K562 (cell line): ENCODE data around the gene FOXA3. TPM values are rescaled to one million over a fixed set of nuclear protein-coding genes. Genes with fewer than 3 reads are reported as not detected.

ENCODE experiments used
- COPS2 ChIP-seq: fragments of 450-650 bp; conservative IDR thresholded peaks from 2 replicates; pipeline ENCODE4 v1.6.1; 2016; ENCODE audit warnings: mild to moderate bottlenecking, moderate library complexity
- MAFK ChIP-seq: IDR thresholded peaks from 2 replicates; pipeline ENCODE4 v1.6.1; 2011; ENCODE audit warnings: low read length, improper control_type of control experiment
- POU5F1 ChIP-seq: fragments of 150-350 bp; IDR thresholded peaks from 2 replicates; pipeline ENCODE4 v1.6.1; 2014; ENCODE audit warnings: borderline replicate concordance, low read length, low read depth, mild to moderate bottlenecking; ENCODE audit not compliant: partially characterized antibody
- PYGO2 ChIP-seq: fragments of 450-650 bp; IDR thresholded peaks from 2 replicates; pipeline ENCODE4 v1.6.1; 2016; ENCODE audit warnings: mild to moderate bottlenecking, missing genetic modification characterization, moderate library complexity, missing compliant biosample characterization
- SIRT6 ChIP-seq: IDR thresholded peaks from one replicate; pipeline ENCODE4 v1.6.1; 2012; ENCODE audit warnings: low read depth, mild to moderate bottlenecking, control low read depth, inconsistent platforms, low read length, moderate library complexity
- SMARCA4 ChIP-seq: fragments of 450-650 bp; IDR thresholded peaks from 2 replicates; pipeline ENCODE4 v1.6.1; 2016
- ZBTB1 ChIP-seq: sonication (generic); formaldehyde crosslinking; IDR thresholded peaks from 2 replicates; pipeline ENCODE4 v1.8.1; 2023; ENCODE audit warnings: missing genetic modification reagents, low read depth, mild to moderate bottlenecking, borderline replicate concordance
- ZZZ3 ChIP-seq: fragments of 450-650 bp; IDR thresholded peaks from 2 replicates; pipeline ENCODE4 v1.6.1; 2016; ENCODE audit warnings: antibody characterized with exemption, mild to moderate bottlenecking, moderate library complexity
- polyA plus RNA-seq, 8 experiments: library from polyadenylated mRNA; depleted of rRNA in 4 of 8; stranded (reverse) in 5 of 8; unstranded in 3 of 8; fragments of >200 nt; fragmentation: Nextera tagmentation in 2 of 8; fragmentation: Illumina TruSeq in 1 of 8; extraction: Ambion mirVana in 2 of 8; extraction: Trizol in 1 of 8; gene quantifications; 2 replicates each; pipeline versions ENCODE4 v1.2.1 to v1.2.3, GENCODE V29; 2011 to 2014; ENCODE audit warnings: inconsistent platforms in 1 of 8, missing spikeins in 1 of 8
- total RNA-seq, 7 experiments: library from RNA; depleted of rRNA in 6 of 7; stranded (reverse); fragments of >200 nt in 6 of 7; fragmentation: Illumina TruSeq in 2 of 7; extraction: Trizol in 2 of 7; gene quantifications; 2 replicates each; pipeline versions ENCODE4 v1.2.1 to v1.2.3, GENCODE V29; 2011 to 2021; ENCODE audit warnings: low replicate concordance in 1 of 7
- TF ChIP-seq, protein P1 (sequence below): fragments of 250-450 bp; sonication (Bioruptor Pico); IDR thresholded peaks from 2 replicates; pipeline ENCODE4 v1.5.1; 2021; ENCODE audit warnings: mild to moderate bottlenecking
- TF ChIP-seq, protein P2 (sequence below): sonication (generic); formaldehyde crosslinking; IDR thresholded peaks from 2 replicates; pipeline ENCODE4 v1.8.0; 2023; ENCODE audit warnings: mild to moderate bottlenecking, missing genetic modification reagents
- TF ChIP-seq, protein P3 (sequence below): fragments of 250-450 bp; sonication (Bioruptor Pico); IDR thresholded peaks from 2 replicates; pipeline ENCODE4 v1.8.0; 2022; ENCODE audit warnings: moderate library complexity, mild to moderate bottlenecking, inconsistent platforms

Gene FOXA3
- total and polyA plus RNA-seq, 9 of the 15 experiments (the other 6 are each of a cell fraction or from before 2014, with no cell fraction given): 1.3 to 15.5 (median 4.7) TPM

DNA sequence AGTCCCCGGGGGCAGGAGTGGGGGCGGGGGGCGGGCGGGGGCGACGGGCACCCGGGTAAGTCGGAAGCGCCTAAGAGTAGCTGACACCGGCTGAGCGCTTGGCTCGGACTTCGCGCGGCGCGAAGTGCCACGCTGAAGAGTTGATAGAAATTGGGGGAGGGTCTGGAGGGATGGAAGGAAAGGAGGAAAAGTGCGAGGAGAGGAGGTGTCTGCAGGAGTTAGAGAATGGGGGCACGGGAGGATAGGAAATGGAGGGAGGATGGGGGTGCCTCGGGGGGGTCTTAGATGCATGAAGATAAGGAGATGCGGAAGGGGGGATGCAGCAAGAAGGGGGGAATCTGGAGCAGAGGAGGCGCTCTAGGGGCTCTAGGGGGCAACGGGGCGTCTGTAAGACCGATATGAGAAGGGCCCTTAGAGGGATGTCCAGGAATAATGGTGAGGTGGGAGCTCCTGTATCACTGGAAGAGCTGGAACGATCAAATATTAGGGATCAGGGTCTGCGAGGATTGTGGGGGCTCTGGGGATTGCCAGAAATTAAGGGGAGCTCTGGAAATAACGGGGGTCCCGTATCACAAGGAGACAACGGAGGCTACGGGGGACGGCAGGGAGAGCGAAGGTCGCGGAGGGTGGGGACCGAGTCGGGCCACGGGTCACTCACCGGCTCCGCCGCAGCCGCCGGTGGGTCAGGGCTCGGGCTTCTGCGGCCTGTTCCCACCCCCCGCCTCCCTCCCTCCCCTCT, 38.0 kb downstream of the FOXA3 start, which contains the start of gene MYPOP (continued):
- TF ChIP-seq, protein P1, sequence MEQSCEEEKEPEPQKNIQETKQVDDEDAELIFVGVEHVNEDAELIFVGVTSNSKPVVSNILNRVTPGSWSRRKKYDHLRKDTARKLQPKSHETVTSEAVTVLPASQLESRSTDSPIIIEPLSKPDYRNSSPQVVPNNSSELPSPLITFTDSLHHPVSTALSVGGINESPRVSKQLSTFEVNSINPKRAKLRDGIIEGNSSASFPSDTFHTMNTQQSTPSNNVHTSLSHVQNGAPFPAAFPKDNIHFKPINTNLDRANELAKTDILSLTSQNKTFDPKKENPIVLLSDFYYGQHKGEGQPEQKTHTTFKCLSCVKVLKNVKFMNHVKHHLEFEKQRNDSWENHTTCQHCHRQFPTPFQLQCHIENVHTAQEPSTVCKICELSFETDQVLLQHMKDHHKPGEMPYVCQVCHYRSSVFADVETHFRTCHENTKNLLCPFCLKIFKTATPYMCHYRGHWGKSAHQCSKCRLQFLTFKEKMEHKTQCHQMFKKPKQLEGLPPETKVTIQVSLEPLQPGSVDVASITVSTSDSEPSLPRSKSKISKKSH (CRISPR knock-in tag): no peak
- TF ChIP-seq SIRT6 (no peak), ZBTB1 (CRISPR knock-in tag) (no peak), SMARCA4 (no peak), ZZZ3 (no peak), POU5F1 (no peak), MAFK (no peak), PYGO2 (tag) (no peak), COPS2 (no peak)
- TF ChIP-seq, protein P2, sequence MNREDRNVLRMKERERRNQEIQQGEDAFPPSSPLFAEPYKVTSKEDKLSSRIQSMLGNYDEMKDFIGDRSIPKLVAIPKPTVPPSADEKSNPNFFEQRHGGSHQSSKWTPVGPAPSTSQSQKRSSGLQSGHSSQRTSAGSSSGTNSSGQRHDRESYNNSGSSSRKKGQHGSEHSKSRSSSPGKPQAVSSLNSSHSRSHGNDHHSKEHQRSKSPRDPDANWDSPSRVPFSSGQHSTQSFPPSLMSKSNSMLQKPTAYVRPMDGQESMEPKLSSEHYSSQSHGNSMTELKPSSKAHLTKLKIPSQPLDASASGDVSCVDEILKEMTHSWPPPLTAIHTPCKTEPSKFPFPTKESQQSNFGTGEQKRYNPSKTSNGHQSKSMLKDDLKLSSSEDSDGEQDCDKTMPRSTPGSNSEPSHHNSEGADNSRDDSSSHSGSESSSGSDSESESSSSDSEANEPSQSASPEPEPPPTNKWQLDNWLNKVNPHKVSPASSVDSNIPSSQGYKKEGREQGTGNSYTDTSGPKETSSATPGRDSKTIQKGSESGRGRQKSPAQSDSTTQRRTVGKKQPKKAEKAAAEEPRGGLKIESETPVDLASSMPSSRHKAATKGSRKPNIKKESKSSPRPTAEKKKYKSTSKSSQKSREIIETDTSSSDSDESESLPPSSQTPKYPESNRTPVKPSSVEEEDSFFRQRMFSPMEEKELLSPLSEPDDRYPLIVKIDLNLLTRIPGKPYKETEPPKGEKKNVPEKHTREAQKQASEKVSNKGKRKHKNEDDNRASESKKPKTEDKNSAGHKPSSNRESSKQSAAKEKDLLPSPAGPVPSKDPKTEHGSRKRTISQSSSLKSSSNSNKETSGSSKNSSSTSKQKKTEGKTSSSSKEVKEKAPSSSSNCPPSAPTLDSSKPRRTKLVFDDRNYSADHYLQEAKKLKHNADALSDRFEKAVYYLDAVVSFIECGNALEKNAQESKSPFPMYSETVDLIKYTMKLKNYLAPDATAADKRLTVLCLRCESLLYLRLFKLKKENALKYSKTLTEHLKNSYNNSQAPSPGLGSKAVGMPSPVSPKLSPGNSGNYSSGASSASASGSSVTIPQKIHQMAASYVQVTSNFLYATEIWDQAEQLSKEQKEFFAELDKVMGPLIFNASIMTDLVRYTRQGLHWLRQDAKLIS (CRISPR knock-in tag): no peak
- TF ChIP-seq, protein P3, sequence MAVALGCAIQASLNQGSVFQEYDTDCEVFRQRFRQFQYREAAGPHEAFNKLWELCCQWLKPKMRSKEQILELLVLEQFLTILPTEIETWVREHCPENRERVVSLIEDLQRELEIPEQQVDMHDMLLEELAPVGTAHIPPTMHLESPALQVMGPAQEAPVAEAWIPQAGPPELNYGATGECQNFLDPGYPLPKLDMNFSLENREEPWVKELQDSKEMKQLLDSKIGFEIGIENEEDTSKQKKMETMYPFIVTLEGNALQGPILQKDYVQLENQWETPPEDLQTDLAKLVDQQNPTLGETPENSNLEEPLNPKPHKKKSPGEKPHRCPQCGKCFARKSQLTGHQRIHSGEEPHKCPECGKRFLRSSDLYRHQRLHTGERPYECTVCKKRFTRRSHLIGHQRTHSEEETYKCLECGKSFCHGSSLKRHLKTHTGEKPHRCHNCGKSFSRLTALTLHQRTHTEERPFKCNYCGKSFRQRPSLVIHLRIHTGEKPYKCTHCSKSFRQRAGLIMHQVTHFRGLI: peak; percentile 96; the same call in 1 of the 2 replicates
